ENCODE measurements around the gene ASS1. TPM values are rescaled to one million over a fixed set of nuclear protein-coding genes. Genes with fewer than 3 reads are reported as not detected.

ASS1 gene
- total and polyA plus RNA-seq, 3 donors from 2014 or later = 68.5 to 153 (median 90.2) TPM

GRCh38 chr9:130454812-130455325, 10.1 kb downstream of the ASS1 start:
- no peaks in the 10 kb centered on the region for H3K9me3 ChIP-seq
- WGBS, 2 donors = 30 to 63% methylated on average over 3 of the region's 3 CpGs
- no peaks in the 10 kb centered on the region for H3K27me3 ChIP-seq
- DNase-seq = no peak
- no peaks in the 10 kb centered on the region for H3K36me3 ChIP-seq (ENCODE audit: low read depth, missing control alignments)
- intact Hi-C loops (cut with DNase I; ENCODE audit: low total_unique reads) = no loop called here
- H3K4me3 ChIP-seq = no peak overlapping the region
- H3K4me1 ChIP-seq = peaks cover 39% of the 10 kb centered on the region
- H3K27ac ChIP-seq = no peak overlapping the region
- TF ChIP-seq CTCF (IDR thresholded peaks at IDR 0.05) = no peak

GRCh38 chr9:130458027-130458803, 13.5 kb downstream of the ASS1 start:
- Histone ChIP-seq H3K4me3 (no peak overlapping the region), H3K4me1 (peaks cover 10% of the 10 kb centered on the region), H3K27me3 (no peaks in the 10 kb centered on the region), H3K9me3 (no peaks in the 10 kb centered on the region), H3K27ac (no peak overlapping the region), H3K36me3 (ENCODE audit: low read depth, missing control alignments) (no peaks in the 10 kb centered on the region)
- WGBS, 2 donors = 93 to 95% methylated on average over 23 of the region's 23 CpGs
- DNase-seq = no peak
- intact Hi-C loops (cut with DNase I; ENCODE audit: low total_unique reads) = no loop called here
- TF ChIP-seq POLR2A (IDR thresholded peaks at IDR 0.05) (no peak), CTCF (IDR thresholded peaks at IDR 0.05) (no peak)

DNA sequence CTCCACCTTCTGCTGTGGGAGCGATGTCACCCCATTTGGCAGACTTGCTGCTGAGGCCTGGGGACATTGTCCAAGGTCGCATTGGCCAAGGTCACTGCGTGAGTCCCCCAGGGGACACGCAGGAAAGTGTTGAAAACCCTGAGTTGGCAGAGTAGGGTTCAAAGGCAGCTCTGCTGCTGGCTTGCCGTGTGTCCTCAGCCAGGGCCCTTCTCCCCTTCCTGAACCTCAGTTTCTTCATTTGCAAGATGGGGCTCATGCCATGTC, 14.0 kb downstream of the ASS1 start:
- Histone ChIP-seq H3K4me3 (no peak overlapping the region), H3K27ac (peak overlapping the region; percentile 26 to 59), H3K4me1 (peaks cover 5% of the 10 kb centered on the region), H3K36me3 (ENCODE audit: low read depth, missing control alignments) (no peaks in the 10 kb centered on the region), H3K27me3 (no peaks in the 10 kb centered on the region), H3K9me3 (no peaks in the 10 kb centered on the region)
- 72% methylated on average over 5 of the region's 5 CpGs; no CpG with 5 or more reads in 1 of the 2 donors for WGBS, 2 donors
- TF ChIP-seq CTCF (IDR thresholded peaks at IDR 0.05) (no peak), POLR2A (IDR thresholded peaks at IDR 0.05) (no peak)
- intact Hi-C loops (cut with DNase I; ENCODE audit: low total_unique reads) = no loop called here
- no peak for DNase-seq

GRCh38 chr9:130459151-130459550, 14.4 kb downstream of the ASS1 start:
- H3K36me3 ChIP-seq (ENCODE audit: low read depth, missing control alignments) = no peaks in the 10 kb centered on the region
- peak overlapping the region; percentile 26 to 59 for H3K27ac ChIP-seq
- intact Hi-C loops (cut with DNase I; ENCODE audit: low total_unique reads) = no loop called here
- no peaks in the 10 kb centered on the region for H3K9me3 ChIP-seq
- DNase-seq = peak; percentile 76
- 69 to 71% methylated on average over 7 to 8 of the region's 8 CpGs for WGBS, 2 donors
- H3K27me3 ChIP-seq = no peaks in the 10 kb centered on the region
- TF ChIP-seq POLR2A (IDR thresholded peaks at IDR 0.05) (no peak), CTCF (IDR thresholded peaks at IDR 0.05) (no peak)
- H3K4me3 ChIP-seq = no peak overlapping the region
- H3K4me1 ChIP-seq = peaks cover under 1% of the 10 kb centered on the region

All from testis (tissue), 3 donors.